Testis (tissue), 2 donors: Measurements from ENCODE around the gene CTSD.

Experiments
- CTCF ChIP-seq, 3 experiments: fragments of 450-650 bp in 2 of 3; fragments of 200-600 bp in 1 of 3; sonication (generic) in 1 of 3; IDR thresholded peaks; one replicate each; pipeline ENCODE4 v1.5.1; 2016 to 2019; ENCODE audit warnings: antibody characterized with exemption in 3 of 3, mild to moderate bottlenecking in 2 of 3, moderate library complexity in 1 of 3
- POLR2A ChIP-seq: fragments of 450-650 bp; IDR thresholded peaks from one replicate; pipeline ENCODE4 v1.6.1; 2017; ENCODE audit warnings: antibody characterized with exemption, mild to moderate bottlenecking, moderate library complexity

GRCh38 chr11:1703146-1703545 lies 60.6 kb downstream of the CTSD start:
- TF ChIP-seq CTCF (IDR thresholded peaks at IDR 0.05) (no peak), POLR2A (no peak)
